HUES48 (cell line): Measurements from ENCODE around the gene TBC1D19.
"Not testable (repeated sequence)": the region's sequence is repeated elsewhere in the genome, so short reads cannot be mapped to it uniquely, and the experiment has no call there.

Source experiments
- H3K27ac ChIP-seq: one replicate; pipeline ENCODE4 v1.7.0; 2013; ENCODE audit warnings: low read depth, low read length, inconsistent platforms
- H3K27me3 ChIP-seq: 2 replicates; pipeline ENCODE4 v1.6.1; 2013; ENCODE audit warnings: mild to moderate bottlenecking, low read length; ENCODE audit not compliant: control insufficient read depth, insufficient read depth
- H3K36me3 ChIP-seq: 2 replicates; pipeline ENCODE4 v1.6.1; 2013; ENCODE audit warnings: low read length; ENCODE audit not compliant: control insufficient read depth, insufficient read depth
- H3K4me1 ChIP-seq: 2 replicates; pipeline ENCODE4 v1.6.1; 2013; ENCODE audit warnings: mild to moderate bottlenecking, low read length; ENCODE audit not compliant: control insufficient read depth, insufficient read depth
- H3K4me3 ChIP-seq: 2 replicates; pipeline ENCODE4 v1.5.1; 2013; ENCODE audit warnings: mild to moderate bottlenecking, low read depth, low read length
- H3K9ac ChIP-seq: 2 replicates; pipeline ENCODE4 v1.6.1; 2013; ENCODE audit warnings: mild to moderate bottlenecking, low read depth, low read length, moderate library complexity
- H3K9me3 ChIP-seq: 2 replicates; pipeline ENCODE4 v1.6.1; 2013; ENCODE audit warnings: low read length; ENCODE audit not compliant: control insufficient read depth, insufficient read depth

The TBC1D19 gene

GRCh38 chr4:26632916-26633315, 49.0 kb downstream of the TBC1D19 start:
- Histone ChIP-seq H3K27me3 (no peaks in the 10 kb centered on the region), H3K4me1 (no peaks in the 10 kb centered on the region), H3K27ac (no peak overlapping the region), H3K9me3 (no peaks in the 10 kb centered on the region), H3K36me3 (no peaks in the 10 kb centered on the region), H3K4me3 (no peak overlapping the region), H3K9ac (no peak overlapping the region)

GRCh38 chr4:26634237-26634636, 50.4 kb downstream of the TBC1D19 start:
- Histone ChIP-seq H3K4me3 (no peak overlapping the region), H3K4me1 (no peaks in the 10 kb centered on the region)

GRCh38 chr4:26636458-26636857, 52.6 kb downstream of the TBC1D19 start:
- H3K27ac ChIP-seq: no peak overlapping the region
- H3K4me3 ChIP-seq: no peak overlapping the region
- no peaks in the 10 kb centered on the region for H3K4me1 ChIP-seq
- H3K9ac ChIP-seq: no peak overlapping the region
- H3K27me3 ChIP-seq: no peaks in the 10 kb centered on the region
- no peaks in the 10 kb centered on the region for H3K36me3 ChIP-seq
- peaks cover 3% of the 10 kb centered on the region; the same call in 1 of the 2 replicates for H3K9me3 ChIP-seq

More at GRCh38 chr4:26634237-26634636, 50.4 kb downstream of the TBC1D19 start:
- Histone ChIP-seq H3K27me3 (no peaks in the 10 kb centered on the region), H3K9ac (no peak overlapping the region), H3K27ac (no peak overlapping the region), H3K9me3 (no peaks in the 10 kb centered on the region), H3K36me3 (no peaks in the 10 kb centered on the region)

- not testable (repeated sequence) for H3K9ac ChIP-seq, H3K36me3 ChIP-seq
Measured at GRCh38 chr4:26640639-26641038, 56.8 kb downstream of the TBC1D19 start.

GRCh38 chr4:26647523-26648224, 63.8 kb downstream of the TBC1D19 start:
- Histone ChIP-seq H3K36me3 (no peaks in the 10 kb centered on the region), H3K27me3 (no peaks in the 10 kb centered on the region), H3K4me3 (peak overlapping the region; percentile 2; the same call in 1 of the 2 replicates), H3K27ac (peak overlapping the region; percentile 97), H3K9ac (no peak overlapping the region), H3K9me3 (no peaks in the 10 kb centered on the region), H3K4me1 (peaks cover 21% of the 10 kb centered on the region)

More at GRCh38 chr4:26640639-26641038, 56.8 kb downstream of the TBC1D19 start:
- H3K4me3 ChIP-seq, H3K4me1 ChIP-seq, H3K27ac ChIP-seq, H3K9me3 ChIP-seq, H3K27me3 ChIP-seq: not testable (repeated sequence)

- Histone ChIP-seq H3K9me3 (no peaks in the 10 kb centered on the region), H3K9ac (no peak overlapping the region), H3K4me1 (peaks cover 21% of the 10 kb centered on the region), H3K36me3 (no peaks in the 10 kb centered on the region), H3K27ac (peak overlapping the region; percentile 97), H3K27me3 (no peaks in the 10 kb centered on the region), H3K4me3 (peak overlapping the region; percentile 2; the same call in 1 of the 2 replicates)
Measured at GRCh38 chr4:26648260-26648659, 64.4 kb downstream of the TBC1D19 start.

GRCh38 chr4:26660261-26660660, 76.4 kb downstream of the TBC1D19 start:
- Histone ChIP-seq H3K36me3 (no peaks in the 10 kb centered on the region), H3K9me3 (peaks cover 8% of the 10 kb centered on the region; the same call in 1 of the 2 replicates), H3K4me1 (peaks cover 11% of the 10 kb centered on the region), H3K27ac (no peak overlapping the region), H3K4me3 (no peak overlapping the region), H3K9ac (no peak overlapping the region), H3K27me3 (no peaks in the 10 kb centered on the region)

- H3K9ac ChIP-seq: no peak overlapping the region
- H3K36me3 ChIP-seq: no peaks in the 10 kb centered on the region
- H3K4me1 ChIP-seq: peaks cover 11% of the 10 kb centered on the region
- no peaks in the 10 kb centered on the region for H3K27me3 ChIP-seq
- H3K27ac ChIP-seq: no peak overlapping the region
- no peak overlapping the region for H3K4me3 ChIP-seq
- no peaks in the 10 kb centered on the region for H3K9me3 ChIP-seq
Measured at GRCh38 chr4:26663888-26664287, 80.0 kb downstream of the TBC1D19 start.

GRCh38 chr4:26670903-26671537, 87.1 kb downstream of the TBC1D19 start:
- H3K4me1 ChIP-seq: peaks cover 14% of the 10 kb centered on the region
- no peaks in the 10 kb centered on the region for H3K27me3 ChIP-seq
- no peak overlapping the region for H3K9ac ChIP-seq
- no peaks in the 10 kb centered on the region for H3K36me3 ChIP-seq
- H3K9me3 ChIP-seq: no peaks in the 10 kb centered on the region
- H3K4me3 ChIP-seq: no peak overlapping the region
- H3K27ac ChIP-seq: no peak overlapping the region

GRCh38 chr4:26679040-26679695, 95.3 kb downstream of the TBC1D19 start:
- not testable (repeated sequence) for H3K4me3 ChIP-seq, H3K27ac ChIP-seq
- H3K9me3 ChIP-seq: peaks cover 17% of the 10 kb centered on the region

GRCh38 chr4:26682436-26682835, 98.6 kb downstream of the TBC1D19 start:
- Histone ChIP-seq H3K9ac (no peak overlapping the region), H3K4me3 (no peak overlapping the region), H3K36me3 (no peaks in the 10 kb centered on the region), H3K9me3 (peaks cover 17% of the 10 kb centered on the region), H3K27ac (no peak overlapping the region), H3K27me3 (no peaks in the 10 kb centered on the region), H3K4me1 (peaks cover 15% of the 10 kb centered on the region)

More at GRCh38 chr4:26679040-26679695, 95.3 kb downstream of the TBC1D19 start:
- H3K27me3 ChIP-seq, H3K36me3 ChIP-seq, H3K9ac ChIP-seq: not testable (repeated sequence)
- peaks cover 11% of the 10 kb centered on the region for H3K4me1 ChIP-seq
